Mucosa of descending colon (tissue), 3 donors: ENCODE data around the gene ZBTB17. TPM values are rescaled to one million over a fixed set of nuclear protein-coding genes. Genes with fewer than 3 reads are reported as not detected.
"Not testable (repeated sequence)": the region's sequence is repeated elsewhere in the genome, so short reads cannot be mapped to it uniquely, and the experiment has no call there.

ENCODE experiments used
- ATAC-seq: fragments of 200-7000 bp; cut with Tn5 transposase; one replicate; pipeline ENCODE4 v1.9.1; 2020; ENCODE audit warnings: mild to moderate bottlenecking, moderate library complexity
- DNase-seq, 3 donors: peaks; one replicate each; pipeline ENCODE4 v3.0.0-alpha.2; 2020
- H3K36me3 ChIP-seq: fragments of 200-600 bp; one replicate; pipeline ENCODE4 v1.8.0; 2021; ENCODE audit warnings: low read depth, mild to moderate bottlenecking
- H3K4me1 ChIP-seq: fragments of 200-600 bp; one replicate; pipeline ENCODE4 v1.8.0; 2021; ENCODE audit warnings: low read depth, mild to moderate bottlenecking
- H3K4me3 ChIP-seq: fragments of 200-600 bp; one replicate; pipeline ENCODE4 v1.8.0; 2021; ENCODE audit warnings: mild to moderate bottlenecking
- H3K9me3 ChIP-seq: fragments of 200-600 bp; one replicate; pipeline ENCODE4 v1.8.0; 2021; ENCODE audit warnings: mild to moderate bottlenecking
- CTCF ChIP-seq: fragments of 200-600 bp; IDR thresholded peaks from one replicate; pipeline ENCODE4 v1.8.0; 2022; ENCODE audit warnings: antibody characterized with exemption, mild to moderate bottlenecking
- intact Hi-C, 2 donors: fragments of 100-400 bp; cut with DNase I in 1 of 2; cut with micrococcal nuclease in 1 of 2; formaldehyde crosslinking; loops; one replicate each; pipeline versions ENCODE4 v1.11.0 to v1.11.1; 2022; cut with DNase I, micrococcal nuclease
- total RNA-seq, 3 donors: library from RNA; stranded (reverse); fragmentation: NEBNext Ultra II Directional in 2 of 3; extraction: Animal tissue kit (Norgen Biotek cat#: 25700) in 2 of 3; gene quantifications; one replicate each; pipeline versions ENCODE4 v1.2.1 to v1.2.4, GENCODE V29; 2021 to 2023
- donor health status: DM: no; HTN: no; CAD: no; lungs with moderate emphysema.
- donor health status: DM: no; HTN: no; CAD: no.
- donor health status: DM: no; HTN: yes; CAD: no.

The ZBTB17 gene
- total RNA-seq, 3 donors from 2014 or later = 29.2 to 40.8 (median 34.6) TPM

GRCh38 chr1:16009030-16009460, 33.1 kb upstream of the ZBTB17 start:
- Histone ChIP-seq H3K4me1 (peaks cover 16% of the 10 kb centered on the region), H3K9me3 (no peaks in the 10 kb centered on the region), H3K4me3 (no peak overlapping the region), H3K36me3 (no peaks in the 10 kb centered on the region)
- DNase-seq = peak in 2 of 3 donors; percentile 82 to 85
- ATAC-seq = peak; percentile 60
- intact Hi-C loops = loop anchor here (2.0 to 10.0 kb wide), 2 partner anchors 46 to 48 kb away; no protein-coding TSS in a partner anchor
- peak; percentile 88 for TF ChIP-seq CTCF

- Histone ChIP-seq H3K36me3 (no peaks in the 10 kb centered on the region), H3K4me1 (peaks cover 5% of the 10 kb centered on the region), H3K9me3 (no peaks in the 10 kb centered on the region), H3K4me3 (no peak overlapping the region)
- intact Hi-C loops = loop anchor here (2.0 to 10.0 kb wide), 2 partner anchors 47 to 49 kb away; no protein-coding TSS in a partner anchor
- no peak for ATAC-seq
- no peak for DNase-seq
- TF ChIP-seq CTCF = no peak
These were observed 31.9 kb upstream of the ZBTB17 start for GRCh38 chr1:16007671-16008341.

GRCh38 chr1:16006552-16007485, 30.9 kb upstream of the ZBTB17 start:
- intact Hi-C loops = loop anchor here in 1 of 2 donors (10.0 kb wide), 1 partner anchor 48 kb away; no protein-coding TSS in a partner anchor
- TF ChIP-seq CTCF = no peak
- Histone ChIP-seq H3K9me3 (no peaks in the 10 kb centered on the region), H3K36me3 (no peaks in the 10 kb centered on the region), H3K4me1 (no peaks in the 10 kb centered on the region), H3K4me3 (no peak overlapping the region)
- DNase-seq = peak in 1 of 3 donors; percentile 12
- ATAC-seq = peak; percentile 46

- Histone ChIP-seq H3K36me3 (no peaks in the 10 kb centered on the region), H3K4me3 (no peak overlapping the region), H3K4me1 (no peaks in the 10 kb centered on the region), H3K9me3 (no peaks in the 10 kb centered on the region)
- DNase-seq (no peak), ATAC-seq (no peak)
- intact Hi-C loops = loop anchor here in 1 of 2 donors (10.0 kb wide), 1 partner anchor 49 kb away; no protein-coding TSS in a partner anchor
- TF ChIP-seq CTCF = no peak
These were observed 30.1 kb upstream of the ZBTB17 start for GRCh38 chr1:16006010-16006409.

GRCh38 chr1:16005597-16005996, 29.7 kb upstream of the ZBTB17 start:
- DNase-seq = no peak
- intact Hi-C loops = loop anchor here in 1 of 2 donors (10.0 kb wide), 1 partner anchor 49 kb away; no protein-coding TSS in a partner anchor
- Histone ChIP-seq H3K4me3 (no peak overlapping the region), H3K36me3 (no peaks in the 10 kb centered on the region), H3K4me1 (no peaks in the 10 kb centered on the region), H3K9me3 (no peaks in the 10 kb centered on the region)
- ATAC-seq = no peak
- TF ChIP-seq CTCF = no peak

GRCh38 chr1:16001274-16001673, 25.4 kb upstream of the ZBTB17 start:
- H3K4me1 ChIP-seq, H3K4me3 ChIP-seq: not testable (repeated sequence)
- intact Hi-C loops = loop anchor here in 1 of 2 donors (10.0 kb wide), 1 partner anchor 54 kb away; no protein-coding TSS in a partner anchor

More at GRCh38 chr1:16001274-16001673, 25.4 kb upstream of the ZBTB17 start:
- not testable (repeated sequence) for H3K9me3 ChIP-seq, DNase-seq, H3K36me3 ChIP-seq, ATAC-seq
